Astrocyte of the spinal cord (primary cell): ENCODE data around the gene HMOX2.

Source experiments
- DNase-seq: peaks from one replicate; pipeline ENCODE4 v3.0.0; 2011; ENCODE audit warnings: low read depth, low spot score
- H3K4me3 ChIP-seq: 2 replicates; pipeline ENCODE4 v1.5.1; 2011; ENCODE audit warnings: low read depth, mild to moderate bottlenecking, low read length, moderate library complexity
- in situ Hi-C: cut with HindIII; loops from 2 replicates; pipeline ENCODE4 v1.10.0; 2017; ENCODE audit warnings: low sequenced_read_pairs
- TF ChIP-seq, protein P1 (sequence below): IDR thresholded peaks from 2 replicates; pipeline ENCODE4 v1.5.1; 2012; ENCODE audit warnings: low read depth, mild to moderate bottlenecking, low read length, inconsistent platforms

Gene HMOX2

DNA sequence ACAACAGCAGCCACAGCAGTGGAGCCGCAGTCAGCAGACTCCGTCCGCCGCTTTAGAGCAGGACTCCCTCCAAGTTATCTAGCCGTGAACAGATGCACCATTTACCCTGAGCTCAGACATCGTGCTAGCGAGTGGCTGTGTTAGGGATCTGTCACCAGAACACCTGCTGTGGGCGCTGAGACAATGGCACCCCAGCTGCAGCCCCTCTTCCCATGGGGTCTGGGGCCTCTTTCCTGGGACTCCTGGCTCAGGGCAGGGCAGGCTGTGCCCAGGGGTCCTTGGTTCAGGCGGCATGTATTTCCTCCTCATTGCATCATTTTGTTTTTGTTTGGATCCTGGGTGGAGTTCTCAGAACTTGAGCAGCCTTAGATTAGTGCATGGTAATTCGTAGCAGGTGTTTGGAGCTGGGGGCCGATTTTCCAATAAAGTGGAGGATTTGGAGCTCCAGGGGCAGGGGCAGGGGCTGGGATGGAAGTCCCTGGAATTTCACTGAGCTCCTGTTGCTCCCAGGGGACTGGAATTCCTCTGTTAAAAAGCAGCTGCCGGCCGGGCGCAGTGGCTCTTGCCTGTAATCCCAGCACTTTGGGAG lies 25.2 kb upstream of the HMOX2 start:
- in situ Hi-C loops: no loop called here
- DNase-seq: no peak
- TF ChIP-seq, protein P1, sequence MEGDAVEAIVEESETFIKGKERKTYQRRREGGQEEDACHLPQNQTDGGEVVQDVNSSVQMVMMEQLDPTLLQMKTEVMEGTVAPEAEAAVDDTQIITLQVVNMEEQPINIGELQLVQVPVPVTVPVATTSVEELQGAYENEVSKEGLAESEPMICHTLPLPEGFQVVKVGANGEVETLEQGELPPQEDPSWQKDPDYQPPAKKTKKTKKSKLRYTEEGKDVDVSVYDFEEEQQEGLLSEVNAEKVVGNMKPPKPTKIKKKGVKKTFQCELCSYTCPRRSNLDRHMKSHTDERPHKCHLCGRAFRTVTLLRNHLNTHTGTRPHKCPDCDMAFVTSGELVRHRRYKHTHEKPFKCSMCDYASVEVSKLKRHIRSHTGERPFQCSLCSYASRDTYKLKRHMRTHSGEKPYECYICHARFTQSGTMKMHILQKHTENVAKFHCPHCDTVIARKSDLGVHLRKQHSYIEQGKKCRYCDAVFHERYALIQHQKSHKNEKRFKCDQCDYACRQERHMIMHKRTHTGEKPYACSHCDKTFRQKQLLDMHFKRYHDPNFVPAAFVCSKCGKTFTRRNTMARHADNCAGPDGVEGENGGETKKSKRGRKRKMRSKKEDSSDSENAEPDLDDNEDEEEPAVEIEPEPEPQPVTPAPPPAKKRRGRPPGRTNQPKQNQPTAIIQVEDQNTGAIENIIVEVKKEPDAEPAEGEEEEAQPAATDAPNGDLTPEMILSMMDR: no peak
- H3K4me3 ChIP-seq: no peak overlapping the region

DNA sequence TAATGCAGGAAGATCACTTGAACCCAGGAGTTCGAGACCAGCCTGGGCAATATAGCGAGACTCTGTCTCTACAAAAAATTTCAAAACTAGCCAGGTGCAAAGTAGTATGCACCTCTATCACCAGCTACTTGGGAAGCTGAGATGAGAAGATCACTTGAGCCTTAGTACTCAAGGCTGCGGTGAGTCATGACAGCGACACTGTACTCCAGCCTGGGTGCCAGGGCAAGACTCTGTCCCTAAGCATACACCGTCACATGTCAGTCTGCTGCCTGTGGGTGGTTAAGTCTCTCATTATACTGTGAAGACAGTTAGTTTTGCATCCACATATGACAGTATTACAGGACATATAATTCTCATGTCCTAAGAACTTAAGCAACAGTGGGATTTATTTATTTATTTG lies 23.5 kb upstream of the HMOX2 start:
- no peak for DNase-seq
- in situ Hi-C loops: no loop called here
- H3K4me3 ChIP-seq: no peak overlapping the region
- TF ChIP-seq, protein P1: no peak

DNA sequence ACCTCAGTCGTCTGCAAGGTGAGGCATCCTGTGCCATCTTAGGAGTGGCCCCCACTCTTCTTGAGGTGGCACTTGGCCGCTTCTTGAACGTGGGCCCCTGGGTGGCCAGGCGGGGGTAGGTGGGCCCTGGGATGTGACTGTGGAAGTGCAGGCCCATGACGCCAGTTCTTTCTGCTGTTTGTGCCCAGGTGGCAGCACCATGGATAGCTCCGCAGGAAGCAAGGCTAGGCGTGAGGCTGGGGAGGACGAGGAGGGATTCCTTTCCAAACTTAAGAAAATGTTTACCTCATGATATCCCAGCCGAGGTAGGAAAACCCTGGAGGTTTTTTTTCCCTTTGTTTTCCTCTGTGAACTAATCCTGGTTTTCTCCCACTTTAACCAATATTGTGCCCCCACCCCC lies 21.6 kb upstream of the HMOX2 start:
- H3K4me3 ChIP-seq: no peak overlapping the region
- DNase-seq: no peak
- TF ChIP-seq, protein P1: no peak
- in situ Hi-C loops: no loop called here

DNA sequence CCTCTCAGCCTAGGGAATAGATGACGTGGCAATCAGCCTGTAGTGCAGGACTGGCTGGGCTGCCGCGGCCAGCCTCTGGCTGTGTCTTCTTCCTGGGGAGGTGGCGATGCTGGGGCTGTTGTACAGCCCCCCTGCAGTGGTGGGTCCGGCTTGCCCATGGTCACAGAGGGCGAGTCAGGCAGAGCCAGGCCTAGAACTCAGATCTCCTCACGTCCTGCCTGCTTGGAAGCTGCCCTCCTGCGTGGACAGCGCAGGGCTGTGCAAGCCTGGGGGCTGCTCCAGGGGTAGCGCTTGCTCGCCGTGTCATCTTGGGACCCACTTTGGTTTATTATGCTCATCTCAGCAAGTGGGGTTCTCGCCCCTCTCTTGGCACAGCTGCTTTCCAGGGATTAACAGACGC lies 21.1 kb upstream of the HMOX2 start:
- no peak for DNase-seq
- no peak overlapping the region for H3K4me3 ChIP-seq
- TF ChIP-seq, protein P1: no peak
- in situ Hi-C loops: no loop called here

DNA sequence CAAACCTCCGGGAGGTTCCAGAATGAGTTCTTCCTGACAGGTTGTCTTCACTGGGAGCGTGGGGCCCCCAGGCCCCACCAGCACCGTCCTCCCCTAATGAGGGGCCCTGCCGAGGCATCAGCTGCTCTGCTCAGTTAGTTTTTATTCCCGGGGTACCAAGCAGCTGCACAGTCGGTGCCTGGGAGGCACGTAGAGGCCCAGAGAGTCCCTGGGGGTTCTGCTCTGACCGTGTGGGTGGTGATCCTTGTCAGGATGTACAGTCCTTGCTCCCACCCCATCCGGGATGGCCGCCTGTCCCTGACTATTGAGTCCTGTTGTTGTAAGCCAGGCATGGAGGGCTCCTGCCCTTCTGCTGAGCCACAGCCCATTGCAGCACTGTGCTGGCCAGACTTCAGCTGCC lies 20.2 kb upstream of the HMOX2 start:
- TF ChIP-seq, protein P1: no peak
- in situ Hi-C loops: no loop called here
- no peak overlapping the region for H3K4me3 ChIP-seq
- no peak for DNase-seq

DNA sequence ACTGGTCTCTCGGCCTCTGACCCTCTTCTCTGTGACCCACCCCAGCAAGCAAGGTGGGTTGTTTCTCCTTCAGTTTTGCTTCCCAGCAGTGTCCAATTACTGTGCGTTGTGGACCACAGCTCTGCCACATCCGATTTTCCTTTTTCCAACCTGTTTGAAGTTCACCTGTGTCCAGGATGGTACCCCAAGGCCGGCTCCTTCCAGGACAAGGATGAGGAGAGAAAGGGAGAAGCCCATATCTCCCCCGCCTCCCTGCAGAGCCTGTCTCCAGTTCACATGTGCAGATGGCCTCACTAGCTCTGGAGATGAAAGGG lies 15.3 kb upstream of the HMOX2 start:
- in situ Hi-C loops: no loop called here

More for the DNA sequence above, 15.3 kb upstream of the HMOX2 start:
- no peak overlapping the region for H3K4me3 ChIP-seq
- TF ChIP-seq, protein P1: no peak
- DNase-seq: no peak
